HG02798 (cell line): Measurements from ENCODE around the gene SCN2A.
A peak's percentile ranks its signal among the peaks of the same experiment; 100 is the strongest.

ENCODE experiments used
- ATAC-seq: cut with Tn5 transposase; IDR thresholded peaks from one replicate; pipeline ENCODE4 v1.9.1; 2021; ENCODE audit warnings: mild to moderate bottlenecking; ENCODE audit not compliant: unreplicated experiment, poor library complexity

Gene SCN2A

DNA sequence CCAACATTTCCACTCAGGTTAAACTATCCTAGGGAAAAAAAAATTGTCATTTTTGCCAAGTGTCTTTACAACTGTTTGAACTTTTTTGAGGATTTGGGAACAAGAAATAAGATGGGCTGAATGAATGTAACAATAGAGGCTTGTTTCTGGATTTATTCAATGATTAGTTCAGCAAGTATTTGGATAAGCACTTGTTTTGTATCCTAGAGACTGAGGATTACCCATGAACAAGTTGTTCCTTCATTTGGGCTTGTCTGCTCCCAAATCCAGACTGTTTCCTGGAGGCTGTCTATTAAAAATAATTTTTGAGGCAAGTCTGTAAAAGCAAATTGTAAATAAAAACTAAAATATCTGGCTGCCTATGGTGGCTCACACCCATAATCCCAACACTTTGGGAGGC, 168.3 kb downstream of the SCN2A start:
- no peak for ATAC-seq

DNA sequence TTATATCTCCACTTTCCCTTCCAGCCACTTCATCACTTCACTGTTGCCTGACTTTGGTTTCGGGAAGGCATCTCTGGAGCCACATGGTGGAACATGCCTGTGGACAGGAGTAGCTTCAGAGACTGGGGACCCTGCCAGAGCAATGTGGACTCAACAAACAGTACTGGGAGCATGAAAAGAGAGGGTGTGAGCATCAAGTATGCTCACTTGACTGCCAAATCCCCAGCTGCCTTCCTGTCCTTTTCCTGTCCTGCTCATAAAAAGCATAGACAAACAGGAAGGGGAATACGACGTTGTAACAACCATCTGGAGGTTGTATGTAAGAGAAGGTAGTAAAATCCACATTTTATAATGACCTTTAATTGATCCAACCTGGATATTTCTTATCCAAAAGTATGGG, 169.0 kb downstream of the SCN2A start:
- ATAC-seq, result no peak

DNA sequence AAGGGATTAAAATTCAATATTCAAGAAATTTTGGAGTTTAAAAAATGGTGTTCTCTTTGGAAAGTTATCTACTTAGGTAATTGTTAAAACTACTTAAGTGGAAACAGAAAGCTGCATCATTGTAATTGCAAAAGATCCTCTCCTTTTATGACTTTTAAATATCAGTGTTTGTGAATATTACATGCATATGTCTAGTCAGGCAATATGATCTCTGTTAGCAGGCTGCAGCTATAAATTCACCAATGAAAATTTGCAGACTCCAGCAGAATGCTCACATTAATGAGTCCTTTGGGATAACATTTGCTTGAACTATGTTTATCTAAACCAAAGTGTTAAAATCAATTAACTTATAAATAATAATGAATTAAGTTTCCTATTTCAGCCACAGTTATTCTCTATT, 171.1 kb downstream of the SCN2A start:
- ATAC-seq, result no peak

DNA sequence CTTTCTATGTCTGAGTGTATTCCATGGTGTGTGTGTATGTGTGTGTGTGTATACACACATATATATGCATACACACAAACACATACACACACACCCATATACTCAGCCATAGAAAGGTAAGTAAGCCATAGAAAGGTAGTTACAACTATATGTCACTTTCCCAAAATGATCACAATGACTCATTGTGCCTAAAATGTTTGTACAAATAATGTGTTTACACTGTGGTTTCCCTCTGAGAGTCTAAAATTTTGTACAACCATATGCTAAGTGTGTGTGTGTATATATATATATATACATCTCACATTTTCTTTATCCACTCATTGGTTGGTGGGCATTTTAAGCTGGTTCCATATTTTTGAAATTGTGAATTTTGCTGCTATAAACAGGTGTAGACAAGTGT, 175.0 kb downstream of the SCN2A start:
- ATAC-seq, result no peak

DNA sequence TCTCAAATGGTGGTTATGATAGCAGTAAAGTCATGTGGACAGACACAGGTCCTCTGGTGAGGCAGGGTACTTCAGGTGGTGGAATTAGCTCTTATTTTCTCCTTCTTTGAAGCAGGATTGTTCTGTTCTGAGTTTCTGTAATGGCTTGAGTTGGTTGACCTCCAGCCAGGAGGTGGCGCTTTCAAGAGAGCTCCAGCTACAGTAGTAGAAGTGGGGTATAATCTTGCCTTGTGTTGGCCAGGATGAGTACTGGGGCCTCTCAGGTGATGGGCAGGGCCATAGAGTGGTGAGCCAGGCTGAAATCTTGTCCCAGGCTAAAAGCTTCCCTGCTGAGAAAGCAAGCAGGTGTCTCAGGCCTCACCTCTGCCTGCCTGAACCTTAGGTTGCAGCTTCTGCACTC, 177.8 kb downstream of the SCN2A start:
- ATAC-seq, result no peak

DNA sequence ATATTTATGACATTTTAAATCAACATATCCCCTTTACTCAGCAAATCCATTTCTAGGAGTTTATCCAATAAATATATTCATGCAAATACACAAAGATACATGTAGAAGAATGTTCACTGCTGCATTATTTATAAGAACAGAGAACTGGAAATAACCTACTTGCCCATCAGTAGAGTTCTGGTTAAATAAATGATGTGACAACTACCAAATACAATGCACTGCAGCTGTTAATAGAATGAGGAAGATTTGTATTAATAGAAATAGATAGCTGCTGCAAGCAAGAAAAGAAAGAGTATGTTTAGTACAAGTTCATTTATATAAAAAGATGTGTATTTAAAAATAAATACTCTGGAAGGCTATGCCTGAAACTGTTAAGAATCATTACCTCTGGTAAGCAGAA, 181.0 kb downstream of the SCN2A start:
- ATAC-seq, result no peak

DNA sequence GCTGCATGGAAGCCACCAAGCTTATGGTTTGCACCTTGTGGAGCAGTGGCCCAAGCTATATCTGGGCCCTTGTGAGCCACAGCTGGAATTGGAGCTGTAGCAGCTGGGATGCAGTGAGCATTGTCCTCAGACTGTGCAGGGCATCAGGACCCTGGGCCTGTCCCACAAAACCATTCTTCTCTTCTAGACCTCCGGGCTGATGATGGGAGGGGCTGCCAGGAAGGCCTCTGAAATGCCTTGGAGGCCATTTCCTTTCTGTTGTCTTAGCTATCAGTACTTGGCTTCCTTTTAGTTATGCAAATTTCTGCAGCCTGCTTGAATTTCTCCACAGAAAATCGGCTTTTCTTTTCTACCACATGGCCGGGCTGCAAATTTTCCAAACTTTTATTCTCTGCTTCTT, 183.9 kb downstream of the SCN2A start:
- no peak for ATAC-seq

DNA sequence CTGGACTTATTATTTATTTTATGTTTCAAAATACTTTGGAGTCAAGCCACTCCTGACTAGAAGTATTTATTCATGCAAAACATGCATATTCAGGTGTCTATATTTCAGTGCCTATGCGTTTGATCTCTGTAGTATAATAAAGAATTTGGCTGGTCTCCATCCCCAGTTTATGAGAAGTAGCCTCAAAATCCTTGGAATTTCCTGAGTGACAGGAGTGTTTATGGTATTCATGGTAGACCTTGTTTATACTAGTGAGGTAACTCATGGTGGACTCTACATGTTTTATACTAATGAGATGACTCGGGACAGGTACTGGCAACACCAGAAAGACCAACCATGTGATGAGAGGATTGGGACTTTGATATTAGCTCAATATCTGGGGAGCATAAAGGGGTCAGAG, 186.3 kb downstream of the SCN2A start:
- no peak for ATAC-seq

DNA sequence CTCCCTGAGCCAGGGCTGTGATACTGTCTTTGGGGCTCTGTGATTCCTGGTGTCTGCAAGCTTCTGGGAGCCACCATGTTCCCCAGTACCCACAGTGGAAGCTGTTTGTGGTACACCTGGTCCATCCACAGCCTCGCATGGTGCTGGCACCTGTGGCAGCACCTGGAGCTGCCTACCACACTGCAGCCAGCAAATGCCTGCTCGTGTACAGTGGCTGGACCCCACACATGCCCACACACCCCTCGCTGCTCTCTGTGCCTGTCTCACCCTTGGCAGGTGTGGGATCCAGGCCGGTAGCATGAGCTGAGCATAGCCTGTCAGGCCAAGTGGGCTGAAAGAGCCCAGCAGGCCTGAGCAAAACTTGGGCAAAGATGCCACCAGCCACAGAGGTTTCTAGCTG, 188.5 kb downstream of the SCN2A start:
- ATAC-seq, result no peak

DNA sequence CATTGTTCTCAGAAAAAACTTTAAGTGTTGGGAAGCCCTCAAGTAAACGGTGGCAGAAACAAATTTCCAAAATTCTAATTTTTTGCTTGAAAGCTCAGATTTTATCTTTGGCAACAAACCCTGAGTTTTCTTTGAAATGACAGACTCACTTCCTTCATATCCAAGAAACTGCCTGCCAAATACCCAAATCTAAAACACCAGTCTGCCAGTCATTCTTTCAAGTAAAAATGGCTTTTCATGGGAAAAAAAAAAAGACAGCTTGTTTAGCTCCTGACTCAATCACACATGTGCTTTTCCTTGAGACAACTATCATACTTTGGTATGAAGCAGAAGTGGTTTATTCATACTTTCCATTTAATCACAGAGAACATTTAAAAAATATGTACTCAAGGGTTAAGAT, 189.7 kb downstream of the SCN2A start:
- no peak for ATAC-seq

DNA sequence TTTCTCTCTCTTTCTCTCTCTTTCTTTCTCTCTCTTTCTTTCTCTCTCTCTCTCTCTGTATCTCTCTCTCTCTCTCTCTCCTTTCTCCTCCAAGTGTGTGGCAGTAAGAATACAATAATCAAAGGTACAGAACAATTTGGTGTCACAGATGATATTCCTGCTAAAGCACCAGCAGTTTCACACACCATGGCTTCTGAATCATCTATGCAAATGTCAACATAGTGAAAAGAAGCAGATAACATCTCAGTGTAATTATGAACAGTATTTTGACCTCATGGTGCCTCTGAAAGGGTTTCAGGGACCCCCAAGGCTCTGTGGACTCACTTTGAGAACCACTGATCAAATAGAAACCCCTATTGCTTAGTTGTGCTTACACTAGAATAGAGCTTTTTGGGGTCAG, 191.8 kb downstream of the SCN2A start:
- ATAC-seq, result no peak

DNA sequence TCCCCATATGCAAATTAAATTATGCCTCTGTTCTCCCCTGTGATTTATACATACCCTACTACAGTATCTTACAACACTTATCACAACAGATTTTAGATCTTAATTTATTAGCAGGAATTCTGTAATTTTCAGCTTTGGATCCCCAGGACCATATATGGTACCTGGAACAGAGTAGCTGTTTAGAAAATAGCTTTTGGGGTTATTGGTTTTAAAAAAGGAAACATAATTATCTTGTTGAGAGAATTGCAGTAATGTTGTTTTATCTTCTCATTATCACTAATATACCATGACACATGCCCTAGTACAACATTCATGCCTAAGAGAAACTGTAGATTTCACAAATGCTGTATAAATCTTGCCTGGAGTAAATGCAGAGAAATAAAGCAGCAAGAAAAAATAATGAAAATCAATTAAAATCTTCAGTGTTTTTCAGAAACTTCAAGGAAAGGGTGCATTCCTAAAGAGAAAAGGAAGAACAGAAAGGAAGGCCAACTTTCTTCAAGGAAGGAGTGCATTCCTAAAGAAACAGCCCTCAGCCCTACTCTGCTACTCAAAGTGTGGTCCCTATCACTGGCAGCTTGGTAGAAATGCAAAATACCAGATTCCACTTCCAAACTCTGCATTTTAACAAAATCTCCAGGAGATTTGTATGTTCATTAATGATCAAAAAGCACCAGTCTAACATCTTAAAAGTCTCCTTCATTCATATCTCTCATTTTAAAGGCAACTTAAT, 193.2 kb downstream of the SCN2A start:
- no peak for ATAC-seq

DNA sequence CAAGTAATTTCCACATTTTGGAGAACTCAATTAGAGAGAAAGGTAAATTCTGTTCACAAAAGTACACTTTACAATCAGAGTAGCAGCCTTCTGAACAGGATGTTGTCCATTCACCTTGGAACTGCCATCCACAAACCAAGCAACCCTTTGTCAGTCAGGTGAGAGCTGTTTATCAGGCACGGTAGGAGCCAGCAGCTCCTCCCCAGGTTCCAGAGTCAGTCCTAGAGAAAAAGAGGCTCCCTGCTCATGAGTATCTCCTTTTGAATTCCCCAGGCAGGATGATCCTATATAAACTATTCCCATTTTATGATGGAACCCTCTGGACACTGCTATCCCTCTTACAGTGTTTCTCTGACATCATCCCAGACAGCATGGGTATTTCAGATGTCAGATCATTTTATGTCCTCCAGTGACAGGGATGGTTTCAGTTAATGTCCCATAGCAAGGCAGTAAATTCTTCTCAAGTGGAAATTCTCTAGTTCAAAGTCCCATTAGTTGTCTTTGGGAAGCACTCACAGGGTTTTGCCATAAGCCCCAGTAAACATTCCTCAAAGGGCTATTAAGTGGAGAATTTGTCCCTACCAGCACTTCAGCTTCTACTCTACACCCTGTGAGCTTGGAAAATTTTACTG, 195.8 kb downstream of the SCN2A start:
- ATAC-seq, result no peak

DNA sequence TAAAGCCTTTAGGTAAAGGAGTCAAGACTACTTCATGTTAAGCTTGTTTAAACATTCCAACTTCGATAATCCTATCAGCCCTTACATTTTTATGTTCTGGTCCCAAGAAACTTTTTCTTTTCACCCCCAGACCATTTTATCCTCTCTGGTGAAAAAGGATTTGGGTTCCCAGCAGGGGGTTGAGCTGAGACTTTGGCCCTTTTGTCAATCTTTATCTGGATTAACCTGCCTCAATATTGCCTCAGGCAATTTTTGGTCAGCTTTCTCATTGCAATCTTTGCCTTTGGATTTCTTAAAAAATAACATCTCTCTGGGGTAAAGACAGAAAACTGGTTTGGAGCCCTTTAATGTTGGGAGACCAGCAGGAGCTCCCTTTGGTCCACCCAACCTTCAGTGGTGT, 196.4 kb downstream of the SCN2A start:
- ATAC-seq, result no peak

DNA sequence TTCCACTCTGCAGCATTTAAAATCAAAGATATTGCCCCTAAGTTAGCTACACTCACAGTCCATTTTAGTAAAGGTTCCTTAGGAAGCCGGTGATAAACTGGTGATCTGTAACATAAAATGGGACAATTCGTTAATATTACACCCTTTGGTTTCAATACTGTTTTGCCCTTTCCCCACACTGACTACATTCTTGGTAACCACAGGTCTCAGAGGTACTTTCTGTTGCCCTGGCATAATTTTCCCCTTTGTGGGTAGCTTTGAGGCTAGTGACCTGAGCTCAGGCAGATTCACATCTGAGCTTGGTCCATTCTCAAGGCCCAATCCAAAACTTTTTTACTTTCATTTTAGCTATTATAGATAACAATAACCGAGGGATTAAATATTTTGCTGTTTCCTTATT, 197.3 kb downstream of the SCN2A start:
- peak; percentile 68 for ATAC-seq

DNA sequence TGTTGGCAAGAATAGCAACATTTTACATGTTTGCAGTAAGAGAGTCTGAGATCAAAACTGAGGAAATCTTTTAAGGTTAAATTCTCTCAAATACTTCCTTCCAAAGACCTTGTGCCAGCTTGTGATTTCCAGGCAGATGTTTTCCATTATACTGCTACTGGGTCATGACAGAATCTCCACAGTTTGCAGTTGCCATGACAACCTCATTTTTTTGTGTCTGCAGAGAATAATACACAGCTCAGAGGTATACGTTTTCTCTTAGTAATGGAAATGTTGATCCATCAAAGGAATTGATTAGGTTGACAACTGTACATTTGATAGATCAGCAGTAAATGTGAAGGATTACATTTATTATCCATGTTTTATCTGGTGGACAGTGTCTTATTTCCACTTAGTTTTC, 201.2 kb downstream of the SCN2A start:
- ATAC-seq, result no peak
